Immature natural killer cell (primary cell): Measurements from ENCODE around the gene TMEM88. TPM values are rescaled to one million over a fixed set of nuclear protein-coding genes. Genes with fewer than 3 reads are reported as not detected.

Source experiments
- DNase-seq, 3 donors: peaks; one replicate each; pipeline ENCODE4 v3.0.0; 2022; ENCODE audit warnings: mixed read lengths in 1 of 3
- H3K27ac Mint-ChIP-seq, 6 donors: one replicate each; pipeline ENCODE4 v1.8.0; 2020; ENCODE audit warnings: mixed read lengths in 6 of 6, mild to moderate bottlenecking in 5 of 6, inconsistent platforms in 4 of 6, moderate library complexity in 3 of 6
- H3K27me3 Mint-ChIP-seq, 3 donors: one replicate each; pipeline ENCODE4 v1.8.0; 2020 to 2021; ENCODE audit warnings: low read depth in 3 of 3, mild to moderate bottlenecking in 3 of 3, mixed read lengths in 3 of 3, moderate library complexity in 3 of 3, inconsistent platforms in 1 of 3
- H3K36me3 Mint-ChIP-seq, 3 donors: one replicate each; pipeline ENCODE4 v1.8.0; 2020; ENCODE audit warnings: mixed read lengths in 3 of 3, inconsistent platforms in 2 of 3, mild to moderate bottlenecking in 2 of 3
- H3K4me1 Mint-ChIP-seq, 2 donors: one replicate each; pipeline ENCODE4 v1.8.0; 2020; ENCODE audit warnings: inconsistent platforms in 2 of 2, mild to moderate bottlenecking in 2 of 2, mixed read lengths in 2 of 2, moderate library complexity in 1 of 2
- H3K4me3 Mint-ChIP-seq, 5 donors: one replicate each; pipeline ENCODE4 v1.8.0; 2020; ENCODE audit warnings: mild to moderate bottlenecking in 5 of 5, mixed read lengths in 5 of 5, inconsistent platforms in 3 of 5, moderate library complexity in 3 of 5
- H3K9me3 Mint-ChIP-seq, 6 donors: one replicate each; pipeline ENCODE4 v1.8.0; 2020; ENCODE audit warnings: mild to moderate bottlenecking in 6 of 6, mixed read lengths in 6 of 6, inconsistent platforms in 4 of 6, moderate library complexity in 3 of 6
- polyA plus RNA-seq, 3 donors: library from polyadenylated mRNA; unstranded; fragments of 300-500 nt; fragmentation: Illumina TruSeq; gene quantifications; one replicate each; pipeline ENCODE4 v1.2.3, GENCODE V29; 2021

Gene TMEM88
- polyA plus RNA-seq, 3 donors from 2014 or later = not detected

DNA sequence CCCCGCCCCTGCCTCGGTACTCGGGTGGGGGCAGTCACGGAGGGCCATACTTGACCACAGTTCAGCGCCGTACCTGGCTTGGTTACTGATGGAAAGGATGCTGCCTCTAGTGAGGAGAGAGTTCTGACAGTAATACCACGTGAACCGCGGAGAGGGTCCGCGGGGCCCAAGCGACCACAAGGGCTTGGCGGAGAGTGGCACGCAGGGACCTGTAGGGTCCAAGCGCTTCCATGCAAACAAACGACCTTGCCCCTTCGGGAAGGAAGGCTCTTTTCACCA, 11.7 kb upstream of the TMEM88 start:
- no peaks in the 10 kb centered on the region for H3K9me3 Mint-ChIP-seq
- H3K27me3 Mint-ChIP-seq = peaks cover 36 to 50% (median 39%) of the 10 kb centered on the region in 3 donors
- peak overlapping the region; percentile 98 to 100 (median 99) for H3K4me3 Mint-ChIP-seq
- H3K27ac Mint-ChIP-seq = peak overlapping the region; percentile 97 to 100 (median 100)
- DNase-seq = no peak
- H3K4me1 Mint-ChIP-seq = peaks cover 54 to 56% of the 10 kb centered on the region in 2 donors
- H3K36me3 Mint-ChIP-seq = no peaks in the 10 kb centered on the region

DNA sequence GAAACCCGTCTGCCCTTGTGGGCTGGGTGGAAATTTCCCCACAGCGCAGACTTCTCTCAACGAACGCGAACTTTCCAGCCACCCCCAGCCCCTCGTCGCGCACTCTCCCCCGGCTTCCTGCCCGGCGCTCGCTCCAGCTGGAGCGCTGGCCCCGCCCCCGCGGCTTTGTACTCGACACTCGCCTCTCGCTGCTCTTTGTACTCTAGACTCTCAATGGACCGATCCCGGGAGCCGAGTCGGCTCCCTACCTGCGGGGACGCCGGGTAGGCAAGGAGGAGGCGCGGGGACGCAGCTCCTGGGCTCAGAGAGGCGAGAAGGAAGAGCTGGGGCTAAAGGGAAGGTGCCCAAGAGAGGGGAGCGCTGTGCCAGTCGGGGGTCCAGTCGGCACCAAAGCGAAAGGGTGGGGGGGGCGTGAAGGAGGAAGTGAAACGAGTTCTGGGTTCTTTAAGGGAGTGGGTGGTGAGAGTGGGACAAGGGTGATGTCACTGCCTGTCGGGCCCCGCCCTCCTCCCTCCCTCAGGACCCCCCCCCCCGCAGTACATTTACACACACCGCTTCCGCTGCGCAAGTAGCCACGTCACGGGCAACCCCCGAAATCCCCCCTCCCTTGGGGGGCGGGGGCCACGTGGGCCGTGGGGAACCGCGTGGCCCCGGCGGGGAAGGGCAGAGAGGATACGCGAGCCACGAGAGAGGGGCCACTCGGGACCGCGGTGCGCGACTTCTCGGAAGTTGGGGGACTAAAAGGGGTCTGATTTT, 11.2 kb upstream of the TMEM88 start:
- Mint-ChIP-seq H3K9me3 (no peaks in the 10 kb centered on the region), H3K27ac (peak overlapping the region; percentile 97 to 100 (median 100)), H3K36me3 (no peaks in the 10 kb centered on the region), H3K4me3 (peak overlapping the region; percentile 98 to 100 (median 99)), H3K4me1 (peaks cover 51 to 52% of the 10 kb centered on the region in 2 donors), H3K27me3 (peaks cover 36 to 50% (median 39%) of the 10 kb centered on the region in 3 donors)
- DNase-seq = peak; percentile 93 to 95 (median 93)

DNA sequence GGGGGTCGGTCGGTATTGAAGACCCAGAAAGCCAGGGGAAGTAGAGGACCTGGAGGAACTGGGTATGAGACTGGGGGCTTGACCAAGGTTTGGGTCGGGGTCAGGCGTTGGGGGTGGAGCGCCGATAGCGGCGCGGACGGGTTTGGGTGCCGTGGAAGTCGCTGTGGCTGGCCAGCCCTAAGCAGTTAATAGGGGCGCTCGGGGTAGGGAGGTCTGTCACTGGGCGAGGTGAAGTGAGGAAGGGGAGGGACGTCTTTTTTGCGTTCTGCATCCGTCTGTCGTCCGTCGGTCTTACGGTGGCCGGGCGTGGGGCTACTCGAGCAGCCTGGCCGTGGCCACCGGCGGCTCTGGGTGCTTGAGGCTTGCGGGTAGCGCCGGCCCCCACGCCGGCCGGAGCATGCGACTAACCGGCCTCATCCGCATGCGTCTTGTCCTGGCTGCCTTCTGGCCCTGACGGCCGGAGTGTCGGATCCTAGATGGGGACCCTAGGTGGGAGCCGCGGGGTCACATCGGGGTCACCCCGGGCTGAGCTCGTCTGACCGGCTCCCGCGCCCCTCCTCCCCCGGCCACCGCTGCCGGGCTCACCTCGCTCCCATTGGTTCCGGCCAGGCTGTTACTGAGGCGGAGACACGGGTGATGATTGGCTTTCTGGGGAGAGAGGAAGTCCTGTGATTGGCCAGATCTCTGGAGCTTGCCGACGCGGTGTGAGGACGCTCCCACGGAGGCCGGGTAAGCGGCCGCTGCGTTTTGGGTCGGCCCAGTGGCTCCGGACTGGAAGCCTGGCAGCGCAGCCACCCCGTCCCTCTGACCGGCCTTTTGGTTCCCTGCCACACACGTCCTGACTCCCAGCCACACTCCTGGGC, 10.3 kb upstream of the TMEM88 start:
- H3K36me3 Mint-ChIP-seq = no peaks in the 10 kb centered on the region
- H3K27me3 Mint-ChIP-seq = peaks cover 36 to 50% (median 39%) of the 10 kb centered on the region in 3 donors
- peak overlapping the region; percentile 98 to 100 (median 99) for H3K4me3 Mint-ChIP-seq
- H3K9me3 Mint-ChIP-seq = no peaks in the 10 kb centered on the region
- peaks cover 44 to 45% of the 10 kb centered on the region in 2 donors for H3K4me1 Mint-ChIP-seq
- peak; percentile 91 to 93 (median 91) for DNase-seq
- peak overlapping the region; percentile 97 to 100 (median 100) for H3K27ac Mint-ChIP-seq

DNA sequence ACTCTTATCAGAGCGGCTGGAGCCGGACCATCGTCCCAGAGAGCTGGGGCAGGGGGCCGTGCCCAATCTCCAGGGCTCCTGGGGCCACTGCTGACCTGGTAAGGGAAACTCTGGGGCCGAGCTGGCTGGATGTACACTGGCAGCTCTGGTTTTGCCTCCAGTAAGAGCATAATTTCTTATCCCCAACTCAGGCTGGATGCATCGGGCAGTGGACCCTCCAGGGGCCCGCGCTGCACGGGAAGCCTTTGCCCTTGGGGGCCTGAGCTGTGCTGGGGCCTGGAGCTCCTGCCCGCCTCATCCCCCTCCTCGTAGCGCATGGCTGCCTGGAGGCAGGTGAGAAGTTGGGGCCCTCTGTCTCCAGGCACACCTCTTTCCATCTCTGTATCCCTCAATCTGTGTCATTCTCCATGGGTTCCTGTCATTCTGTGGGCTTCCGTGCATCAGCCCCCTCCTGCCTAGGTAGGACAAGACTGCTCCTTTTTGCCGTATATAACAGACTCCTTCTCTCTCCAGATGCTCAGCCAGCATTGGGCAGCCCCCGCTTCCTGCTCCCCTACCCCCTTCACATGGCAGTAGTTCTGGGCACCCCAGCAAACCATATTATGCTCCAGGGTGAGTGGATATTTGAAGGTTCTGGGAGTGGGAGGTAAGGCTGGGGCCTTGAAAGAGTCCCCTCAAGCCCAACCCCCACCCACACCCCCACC, 9.4 kb upstream of the TMEM88 start:
- H3K4me1 Mint-ChIP-seq = peaks cover 37 to 41% of the 10 kb centered on the region in 2 donors
- peaks cover 36 to 51% (median 41%) of the 10 kb centered on the region in 3 donors for H3K27me3 Mint-ChIP-seq
- no peaks in the 10 kb centered on the region for H3K36me3 Mint-ChIP-seq
- peak overlapping the region; percentile 98 to 100 (median 99) for H3K4me3 Mint-ChIP-seq
- no peaks in the 10 kb centered on the region for H3K9me3 Mint-ChIP-seq
- peak overlapping the region; percentile 97 to 100 (median 100) for H3K27ac Mint-ChIP-seq
- DNase-seq = no peak

DNA sequence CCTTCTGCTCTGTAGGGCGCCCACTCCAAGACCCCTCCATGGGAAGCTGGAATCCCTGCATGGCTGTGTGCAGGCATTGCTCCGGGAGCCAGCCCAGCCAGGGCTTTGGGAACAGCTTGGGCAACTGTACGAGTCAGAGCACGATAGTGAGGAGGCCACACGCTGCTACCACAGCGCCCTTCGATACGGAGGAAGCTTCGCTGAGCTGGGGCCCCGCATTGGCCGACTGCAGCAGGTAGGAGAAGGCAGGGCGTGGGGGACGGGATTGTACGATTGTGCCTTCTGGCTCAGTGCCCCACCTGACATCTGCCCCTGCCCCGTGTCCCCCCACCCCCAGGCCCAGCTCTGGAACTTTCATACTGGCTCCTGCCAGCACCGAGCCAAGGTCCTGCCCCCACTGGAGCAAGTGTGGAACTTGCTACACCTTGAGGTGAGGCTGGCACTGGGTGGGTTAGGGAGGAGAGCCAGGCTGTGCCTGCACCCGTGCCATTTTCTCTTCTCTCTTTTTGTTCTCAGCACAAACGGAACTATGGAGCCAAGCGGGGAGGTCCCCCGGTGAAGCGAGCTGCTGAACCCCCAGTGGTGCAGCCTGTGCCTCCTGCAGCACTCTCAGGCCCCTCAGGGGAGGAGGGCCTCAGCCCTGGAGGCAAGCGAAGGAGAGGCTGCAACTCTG, 8.7 kb upstream of the TMEM88 start:
- peak overlapping the region in 2 of 5 donors; percentile 38 to 44 for H3K4me3 Mint-ChIP-seq
- peaks cover 0 to 1% (median 0%) of the 10 kb centered on the region in 6 donors for H3K9me3 Mint-ChIP-seq
- DNase-seq = no peak
- no peaks in the 10 kb centered on the region for H3K36me3 Mint-ChIP-seq
- H3K4me1 Mint-ChIP-seq = peaks cover 30 to 38% of the 10 kb centered on the region in 2 donors
- H3K27me3 Mint-ChIP-seq = peaks cover 33 to 44% (median 42%) of the 10 kb centered on the region in 3 donors
- H3K27ac Mint-ChIP-seq = peak overlapping the region in 3 of 6 donors; percentile 69 to 100 (median 76)

DNA sequence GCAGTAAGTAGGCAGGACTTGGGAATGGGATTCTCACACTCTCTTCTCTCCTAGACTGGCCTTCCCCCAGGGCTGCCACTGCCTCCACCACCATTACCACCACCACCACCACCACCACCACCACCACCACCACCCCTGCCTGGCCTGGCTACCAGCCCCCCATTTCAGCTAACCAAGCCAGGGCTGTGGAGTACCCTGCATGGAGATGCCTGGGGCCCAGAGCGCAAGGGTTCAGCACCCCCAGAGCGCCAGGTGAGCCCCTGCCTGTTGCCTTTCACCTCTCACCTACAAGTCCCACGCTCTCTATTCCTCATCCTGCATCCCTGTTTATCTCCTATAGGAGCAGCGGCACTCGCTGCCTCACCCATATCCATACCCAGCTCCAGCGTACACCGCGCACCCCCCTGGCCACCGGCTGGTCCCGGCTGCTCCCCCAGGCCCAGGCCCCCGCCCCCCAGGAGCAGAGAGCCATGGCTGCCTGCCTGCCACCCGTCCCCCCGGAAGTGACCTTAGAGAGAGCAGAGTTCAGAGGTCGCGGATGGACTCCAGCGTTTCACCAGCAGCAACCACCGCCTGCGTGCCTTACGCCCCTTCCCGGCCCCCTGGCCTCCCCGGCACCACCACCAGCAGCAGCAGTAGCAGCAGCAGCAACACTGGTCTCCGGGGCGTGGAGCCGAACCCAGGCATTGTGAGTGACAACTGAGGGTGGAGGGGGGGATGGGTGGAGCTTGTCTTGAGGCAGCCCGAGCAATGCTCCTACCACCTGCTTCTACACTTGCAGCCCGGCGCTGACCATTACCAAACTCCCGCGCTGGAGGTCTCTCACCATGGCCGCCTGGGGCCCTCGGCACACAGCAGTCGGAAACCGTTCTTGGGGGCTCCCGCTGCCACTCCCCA, 7.9 kb upstream of the TMEM88 start:
- H3K36me3 Mint-ChIP-seq = no peaks in the 10 kb centered on the region
- DNase-seq = no peak
- peak overlapping the region in 2 of 6 donors; percentile 24 to 81 for H3K27ac Mint-ChIP-seq
- peak overlapping the region in 1 of 5 donors; percentile 44 for H3K4me3 Mint-ChIP-seq
- H3K27me3 Mint-ChIP-seq = peaks cover 30 to 40% (median 40%) of the 10 kb centered on the region in 3 donors
- H3K9me3 Mint-ChIP-seq = peaks cover 0 to 1% (median 0%) of the 10 kb centered on the region in 6 donors
- H3K4me1 Mint-ChIP-seq = peaks cover 30 to 43% of the 10 kb centered on the region in 2 donors

DNA sequence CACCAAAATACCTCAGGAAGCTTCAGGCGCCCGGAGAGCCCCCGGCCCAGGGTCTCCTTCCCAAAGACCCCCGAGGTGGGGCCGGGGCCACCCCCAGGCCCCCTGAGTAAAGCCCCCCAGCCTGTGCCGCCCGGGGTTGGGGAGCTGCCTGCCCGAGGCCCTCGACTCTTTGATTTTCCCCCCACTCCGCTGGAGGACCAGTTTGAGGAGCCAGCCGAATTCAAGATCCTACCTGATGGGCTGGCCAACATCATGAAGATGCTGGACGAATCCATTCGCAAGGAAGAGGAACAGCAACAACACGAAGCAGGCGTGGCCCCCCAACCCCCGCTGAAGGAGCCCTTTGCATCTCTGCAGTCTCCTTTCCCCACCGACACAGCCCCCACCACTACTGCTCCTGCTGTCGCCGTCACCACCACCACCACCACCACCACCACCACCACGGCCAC, 6.7 kb upstream of the TMEM88 start:
- Mint-ChIP-seq H3K36me3 (no peaks in the 10 kb centered on the region), H3K27ac (no peak overlapping the region), H3K9me3 (peaks cover 0 to 1% (median 0%) of the 10 kb centered on the region in 6 donors), H3K4me3 (no peak overlapping the region), H3K4me1 (peaks cover 28 to 41% of the 10 kb centered on the region in 2 donors), H3K27me3 (peaks cover 19 to 31% (median 30%) of the 10 kb centered on the region in 3 donors)
- DNase-seq = no peak

DNA sequence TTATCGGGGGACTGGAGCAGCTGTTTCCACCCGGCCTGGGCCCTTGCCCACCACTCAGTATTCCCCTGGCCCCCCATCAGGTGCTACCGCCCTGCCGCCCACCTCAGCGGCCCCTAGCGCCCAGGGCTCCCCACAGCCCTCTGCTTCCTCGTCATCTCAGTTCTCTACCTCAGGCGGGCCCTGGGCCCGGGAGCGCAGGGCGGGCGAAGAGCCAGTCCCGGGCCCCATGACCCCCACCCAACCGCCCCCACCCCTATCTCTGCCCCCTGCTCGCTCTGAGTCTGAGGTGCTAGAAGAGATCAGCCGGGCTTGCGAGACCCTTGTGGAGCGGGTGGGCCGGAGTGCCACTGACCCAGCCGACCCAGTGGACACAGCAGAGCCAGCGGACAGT, 6.1 kb upstream of the TMEM88 start:
- no peak for DNase-seq
- H3K27ac Mint-ChIP-seq = no peak overlapping the region
- peaks cover 13 to 26% (median 26%) of the 10 kb centered on the region in 3 donors for H3K27me3 Mint-ChIP-seq
- H3K4me1 Mint-ChIP-seq = peaks cover 24 to 37% of the 10 kb centered on the region in 2 donors
- H3K9me3 Mint-ChIP-seq = peaks cover 0 to 1% (median 0%) of the 10 kb centered on the region in 6 donors
- H3K4me3 Mint-ChIP-seq = no peak overlapping the region
- H3K36me3 Mint-ChIP-seq = peaks cover 0 to under 1% (median 0%) of the 10 kb centered on the region in 3 donors

DNA sequence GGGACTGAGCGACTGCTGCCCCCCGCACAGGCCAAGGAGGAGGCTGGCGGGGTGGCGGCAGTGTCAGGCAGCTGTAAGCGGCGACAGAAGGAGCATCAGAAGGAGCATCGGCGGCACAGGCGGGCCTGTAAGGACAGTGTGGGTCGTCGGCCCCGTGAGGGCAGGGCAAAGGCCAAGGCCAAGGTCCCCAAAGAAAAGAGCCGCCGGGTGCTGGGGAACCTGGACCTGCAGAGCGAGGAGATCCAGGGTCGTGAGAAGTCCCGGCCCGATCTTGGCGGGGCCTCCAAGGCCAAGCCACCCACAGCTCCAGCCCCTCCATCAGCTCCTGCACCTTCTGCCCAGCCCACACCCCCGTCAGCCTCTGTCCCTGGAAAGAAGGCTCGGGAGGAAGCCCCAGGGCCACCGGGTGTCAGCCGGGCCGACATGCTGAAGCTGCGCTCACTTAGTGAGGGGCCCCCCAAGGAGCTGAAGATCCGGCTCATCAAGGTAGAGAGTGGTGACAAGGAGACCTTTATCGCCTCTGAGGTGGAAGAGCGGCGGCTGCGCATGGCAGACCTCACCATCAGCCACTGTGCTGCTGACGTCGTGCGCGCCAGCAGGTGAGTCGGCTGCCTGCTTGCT, 5.6 kb upstream of the TMEM88 start:
- no peak for DNase-seq
- no peak overlapping the region for H3K27ac Mint-ChIP-seq
- peaks cover 10 to 23% (median 21%) of the 10 kb centered on the region in 3 donors for H3K27me3 Mint-ChIP-seq
- H3K9me3 Mint-ChIP-seq = peaks cover 0 to 1% (median 0%) of the 10 kb centered on the region in 6 donors
- H3K36me3 Mint-ChIP-seq = peaks cover 0 to 4% (median 0%) of the 10 kb centered on the region in 3 donors
- H3K4me1 Mint-ChIP-seq = peaks cover 19 to 33% of the 10 kb centered on the region in 2 donors
- H3K4me3 Mint-ChIP-seq = no peak overlapping the region

DNA sequence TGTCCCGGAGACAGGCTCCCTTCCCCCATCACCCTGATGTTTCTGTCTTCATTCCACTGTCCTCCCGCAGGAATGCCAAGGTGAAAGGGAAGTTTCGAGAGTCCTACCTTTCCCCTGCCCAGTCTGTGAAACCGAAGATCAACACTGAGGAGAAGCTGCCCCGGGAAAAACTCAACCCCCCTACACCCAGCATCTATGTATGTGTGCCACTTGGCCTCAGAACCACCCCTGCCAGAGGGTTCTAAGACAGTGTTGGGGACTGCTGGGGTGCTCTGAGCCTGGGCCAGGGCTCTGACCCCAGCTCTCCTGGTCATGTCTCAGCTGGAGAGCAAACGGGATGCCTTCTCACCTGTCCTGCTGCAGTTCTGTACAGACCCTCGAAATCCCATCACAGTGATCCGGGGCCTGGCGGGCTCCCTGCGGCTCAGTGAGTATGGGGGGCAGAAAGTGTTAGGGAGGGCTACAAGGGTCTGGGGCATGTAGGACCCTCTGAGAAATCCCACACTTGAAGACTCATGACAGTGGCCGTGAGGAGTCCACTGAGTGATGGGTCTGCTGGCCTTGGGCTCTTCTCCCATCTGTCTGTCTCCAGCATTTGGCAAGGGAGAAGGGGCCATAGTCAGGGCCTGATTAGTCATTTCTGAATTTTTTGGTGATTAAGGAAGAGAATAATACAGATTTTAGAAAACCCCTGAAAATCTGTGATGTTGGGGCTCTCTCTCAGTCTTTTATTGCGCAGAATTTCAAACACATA, 4.9 kb upstream of the TMEM88 start:
- Mint-ChIP-seq H3K27me3 (peaks cover 4 to 16% (median 14%) of the 10 kb centered on the region in 3 donors), H3K36me3 (peaks cover 0 to 4% (median 0%) of the 10 kb centered on the region in 3 donors), H3K4me1 (peaks cover 18 to 31% of the 10 kb centered on the region in 2 donors), H3K9me3 (peaks cover 0 to 1% (median 0%) of the 10 kb centered on the region in 6 donors), H3K4me3 (peak overlapping the region in 2 of 5 donors; percentile 34 to 35), H3K27ac (peak overlapping the region in 1 of 6 donors; percentile 30)
- DNase-seq = no peak
